Liver (tissue), 9 donors: Measurements from ENCODE around the gene C3orf22. TPM values are rescaled to one million over a fixed set of nuclear protein-coding genes. Genes with fewer than 3 reads are reported as not detected.

Experiments used
- DNase-seq: peaks from one replicate; pipeline ENCODE4 v3.0.0-alpha.2; 2017; ENCODE audit warnings: low spot score
- H3K27ac ChIP-seq, 2 donors: one replicate each; pipeline ENCODE4 v1.7.0; 2013; ENCODE audit warnings: inconsistent platforms in 2 of 2, low read length in 2 of 2, control low read depth in 1 of 2, low read depth in 1 of 2, mild to moderate bottlenecking in 1 of 2
- H3K27me3 ChIP-seq, 4 donors: one replicate each; pipeline versions ENCODE4 v1.6.1 to v1.7.0; 2013; ENCODE audit warnings: low read length in 3 of 4, inconsistent platforms in 1 of 4, mild to moderate bottlenecking in 1 of 4, moderate library complexity in 1 of 4; ENCODE audit not compliant: control insufficient read depth in 4 of 4, insufficient read depth in 4 of 4
- H3K36me3 ChIP-seq, 4 donors: one replicate each; pipeline versions ENCODE4 v1.6.1 to v1.7.0; 2013; ENCODE audit warnings: low read length in 3 of 4, mild to moderate bottlenecking in 3 of 4, low read depth in 1 of 4, moderate library complexity in 1 of 4; ENCODE audit not compliant: control insufficient read depth in 4 of 4, insufficient read depth in 3 of 4
- H3K4me1 ChIP-seq, 4 donors: one replicate each; pipeline versions ENCODE4 v1.6.1 to v1.7.0; 2013; ENCODE audit warnings: low read length in 3 of 4, mild to moderate bottlenecking in 3 of 4, moderate library complexity in 1 of 4; ENCODE audit not compliant: control insufficient read depth in 4 of 4, insufficient read depth in 4 of 4
- H3K4me3 ChIP-seq, 3 donors: one replicate each; pipeline versions ENCODE4 v1.6.1 to v1.7.0; 2013; ENCODE audit warnings: low read length in 3 of 3, control low read depth in 1 of 3, low read depth in 1 of 3, mild to moderate bottlenecking in 1 of 3
- H3K9ac ChIP-seq, 2 donors: one replicate each; pipeline ENCODE4 v1.7.0; 2013; ENCODE audit warnings: low read length in 2 of 2, mild to moderate bottlenecking in 2 of 2, moderate library complexity in 2 of 2, control low read depth in 1 of 2, low read depth in 1 of 2
- H3K9me3 ChIP-seq, 4 donors: one replicate each; pipeline versions ENCODE4 v1.6.1 to v1.7.0; 2013; ENCODE audit warnings: low read length in 3 of 4; ENCODE audit not compliant: control insufficient read depth in 4 of 4
- ATF3 ChIP-seq: IDR thresholded peaks from 2 replicates; pipeline ENCODE4 v1.6.1; 2016; ENCODE audit warnings: antibody characterized with exemption
- CTCF ChIP-seq: fragments of 150-350 bp; IDR thresholded peaks from 2 replicates; pipeline ENCODE4 v1.5.1; 2017; ENCODE audit warnings: improper control_type of control experiment, low read depth, low read length; ENCODE audit not compliant: missing input control
- EGR1 ChIP-seq, 2 donors: IDR thresholded peaks; 2 replicates each; pipeline ENCODE4 v1.6.1; 2016 to 2018; ENCODE audit warnings: antibody characterized with exemption in 2 of 2, low read depth in 2 of 2
- FOXA2 ChIP-seq: IDR thresholded peaks from 2 replicates; pipeline ENCODE4 v1.6.1; 2016; ENCODE audit warnings: antibody characterized with exemption
- HNF4A ChIP-seq, 2 donors: conservative IDR thresholded peaks; 2 replicates each; pipeline ENCODE4 v1.6.1; 2016; ENCODE audit warnings: antibody characterized with exemption in 2 of 2, mild to moderate bottlenecking in 2 of 2
- JUND ChIP-seq, 2 donors: IDR thresholded peaks; 2 replicates each; pipeline ENCODE4 v1.6.1; 2016; ENCODE audit warnings: antibody characterized with exemption in 2 of 2
- MAX ChIP-seq: IDR thresholded peaks from 2 replicates; pipeline ENCODE4 v1.6.1; 2016; ENCODE audit warnings: antibody characterized with exemption
- NR2F2 ChIP-seq: IDR thresholded peaks from 2 replicates; pipeline ENCODE4 v1.6.1; 2016; ENCODE audit warnings: antibody characterized with exemption
- REST ChIP-seq: IDR thresholded peaks from 2 replicates; pipeline ENCODE4 v1.6.1; 2016; ENCODE audit warnings: antibody characterized with exemption, mild to moderate bottlenecking
- RXRA ChIP-seq, 2 donors: IDR thresholded peaks; 2 replicates each; pipeline ENCODE4 v1.6.1; 2017 to 2018; ENCODE audit warnings: antibody characterized with exemption in 2 of 2, mild to moderate bottlenecking in 1 of 2
- SP1 ChIP-seq: IDR thresholded peaks from 2 replicates; pipeline ENCODE4 v1.6.1; 2018; ENCODE audit warnings: antibody characterized with exemption, mild to moderate bottlenecking
- TAF1 ChIP-seq: conservative IDR thresholded peaks from 2 replicates; pipeline ENCODE4 v1.6.1; 2016; ENCODE audit warnings: antibody characterized with exemption, mild to moderate bottlenecking
- YY1 ChIP-seq: IDR thresholded peaks from 2 replicates; pipeline ENCODE4 v1.6.1; 2016; ENCODE audit warnings: antibody characterized with exemption, mild to moderate bottlenecking
- WGBS: extraction: QIAGEN DNeasy Blood & Tissue Kit; methylation state at CpG from one replicate; pipeline ENCODE4 v1.1.7; 2013; 5-methylcytosine and 5-hydroxymethylcytosine counted together
- polyA plus RNA-seq, 2 donors: library from polyadenylated mRNA; stranded (reverse) in 1 of 2; unstranded in 1 of 2; fragments of 200-250 nt in 1 of 2; fragments of >200 nt in 1 of 2; fragmentation: Nextera tagmentation in 1 of 2; extraction: Ambion mirVana in 1 of 2; gene quantifications; one replicate each; pipeline versions ENCODE4 v1.2.1 to v1.2.3, GENCODE V29; 2013 to 2015
- total RNA-seq, 2 donors: library from RNA; depleted of rRNA; stranded (reverse); fragments of >200 nt; gene quantifications; one replicate each; pipeline ENCODE4 v1.2.3, GENCODE V29; 2014
- donor health status: healthy.
- donor health status: healthy.
- donor health status: healthy.
- donor health status: healthy.
- donor health status: healthy.

C3orf22 gene
- total and polyA plus RNA-seq, 4 donors = not detected

GRCh38 chr3:126527006-126527405 lies 31.7 kb downstream of the C3orf22 start:
- H3K4me3 ChIP-seq = no peak overlapping the region
- WGBS = 91% methylated on average over 7 of the region's 7 CpGs
- TF ChIP-seq HNF4A (conservative IDR thresholded peaks at IDR 0.05) = no peak
- TF ChIP-seq JUND (IDR thresholded peaks at IDR 0.05) = no peak
- TF ChIP-seq REST = no peak
- TF ChIP-seq CTCF = no peak
- TF ChIP-seq ATF3 = no peak
- TF ChIP-seq RXRA (IDR thresholded peaks at IDR 0.05) = no peak
- TF ChIP-seq NR2F2 = no peak
- TF ChIP-seq YY1 = no peak
- TF ChIP-seq MAX = no peak
- no peak for TF ChIP-seq EGR1 (IDR thresholded peaks at IDR 0.05; ENCODE audit: low read depth in 2 of 2)
- no peak for TF ChIP-seq FOXA2
- peaks cover 18 to 85% (median 71%) of the 10 kb centered on the region in 4 donors for H3K4me1 ChIP-seq
- peak overlapping the region; percentile 94 to 96 for H3K27ac ChIP-seq
- no peaks in the 10 kb centered on the region for H3K36me3 ChIP-seq
- H3K9me3 ChIP-seq = no peaks in the 10 kb centered on the region
- no peak overlapping the region for H3K9ac ChIP-seq
- DNase-seq = no peak
- no peaks in the 10 kb centered on the region for H3K27me3 ChIP-seq

- Histone ChIP-seq H3K4me3 (no peak overlapping the region), H3K9ac (no peak overlapping the region), H3K36me3 (no peaks in the 10 kb centered on the region), H3K4me1 (peaks cover 18 to 89% (median 72%) of the 10 kb centered on the region in 4 donors), H3K27ac (peak overlapping the region; percentile 94 to 96), H3K27me3 (no peaks in the 10 kb centered on the region), H3K9me3 (no peaks in the 10 kb centered on the region)
- DNase-seq = no peak
- no peak for TF ChIP-seq JUND (IDR thresholded peaks at IDR 0.05)
- TF ChIP-seq SP1 = no peak
- TF ChIP-seq TAF1 = no peak
- WGBS = 91% methylated on average over 7 of the region's 7 CpGs
Measured at GRCh38 chr3:126526668-126527005, 32.1 kb downstream of the C3orf22 start.
